Epithelial cell of esophagus (primary cell): ENCODE measurements around the gene TNFRSF4.
"Not testable (repeated sequence)": the region's sequence is repeated elsewhere in the genome, so short reads cannot be mapped to it uniquely, and the experiment has no call there.

Experiments
- DNase-seq: peaks from one replicate; pipeline ENCODE4 v3.0.0; 2010; ENCODE audit warnings: low read depth
- H3K4me3 ChIP-seq: 2 replicates; pipeline ENCODE4 v1.5.1; 2011; ENCODE audit warnings: mild to moderate bottlenecking, low read length, control low read depth
- CTCF ChIP-seq: IDR thresholded peaks from 2 replicates; pipeline ENCODE4 v1.5.1; 2011; ENCODE audit warnings: low read depth, mild to moderate bottlenecking, low read length, control low read depth, inconsistent platforms; ENCODE audit not compliant: insufficient read depth; ENCODE audit errors: missing control alignments

The TNFRSF4 gene

GRCh38 chr1:1253314-1253713, 39.4 kb upstream of the TNFRSF4 start:
- H3K4me3 ChIP-seq, result no peak overlapping the region
- TF ChIP-seq CTCF, result no peak

GRCh38 chr1:1250786-1251284, 36.9 kb upstream of the TNFRSF4 start:
- no peak for TF ChIP-seq CTCF
- no peak overlapping the region for H3K4me3 ChIP-seq
- DNase-seq, result peak; percentile 93

More at GRCh38 chr1:1253314-1253713, 39.4 kb upstream of the TNFRSF4 start:
- no peak for DNase-seq

- DNase-seq, H3K4me3 ChIP-seq: not testable (repeated sequence)
Observed at GRCh38 chr1:1248009-1248913, 34.3 kb upstream of the TNFRSF4 start.

GRCh38 chr1:1247341-1247913, 33.5 kb upstream of the TNFRSF4 start:
- H3K4me3 ChIP-seq, result no peak overlapping the region
- no peak for DNase-seq
- no peak for TF ChIP-seq CTCF

GRCh38 chr1:1246577-1247340, 32.8 kb upstream of the TNFRSF4 start, which contains the start of gene C1QTNF12:
C1QTNF12 (minus strand) TSS chr1:1246722; CDS start chr1:1246690, 32 bp downstream.
- TF ChIP-seq CTCF, result no peak
- peak; percentile 27 for DNase-seq
- H3K4me3 ChIP-seq, result no peak within 1 kb of the TSS

- H3K4me3 ChIP-seq, result no peak overlapping the region
- no peak for DNase-seq
- TF ChIP-seq CTCF, result no peak
Observed at GRCh38 chr1:1245817-1246576, 32.0 kb upstream of the TNFRSF4 start.
